Lower lobe of right lung (tissue), 2 donors: ENCODE data around the gene BTN2A1. TPM values are rescaled to one million over a fixed set of nuclear protein-coding genes. Genes with fewer than 3 reads are reported as not detected.

Experiments used
- ATAC-seq, 2 donors: fragments of 200-7000 bp; cut with Tn5 transposase; one replicate each; pipeline ENCODE4 v1.9.1; 2020 to 2022; ENCODE audit warnings: mild to moderate bottlenecking in 2 of 2, moderate library complexity in 2 of 2
- DNase-seq: peaks from one replicate; pipeline ENCODE4 v3.0.0-alpha.2; 2020
- H3K27ac ChIP-seq: fragments of 200-600 bp; one replicate; pipeline ENCODE4 v1.8.0; 2022
- H3K27me3 ChIP-seq: fragments of 200-600 bp; one replicate; pipeline ENCODE4 v1.8.0; 2022; ENCODE audit warnings: low read depth
- H3K36me3 ChIP-seq: fragments of 200-600 bp; one replicate; pipeline ENCODE4 v1.8.0; 2022; ENCODE audit warnings: mild to moderate bottlenecking
- H3K4me1 ChIP-seq: fragments of 200-600 bp; one replicate; pipeline ENCODE4 v1.8.0; 2022
- H3K4me3 ChIP-seq: fragments of 200-600 bp; one replicate; pipeline ENCODE4 v1.8.0; 2022; ENCODE audit warnings: mild to moderate bottlenecking
- H3K9me3 ChIP-seq: fragments of 200-600 bp; one replicate; pipeline ENCODE4 v1.8.0; 2022
- CTCF ChIP-seq: fragments of 200-600 bp; IDR thresholded peaks from one replicate; pipeline ENCODE4 v1.8.0; 2022; ENCODE audit warnings: antibody characterized with exemption, mild to moderate bottlenecking
- intact Hi-C: fragments of 100-400 bp; cut with DNase I; formaldehyde crosslinking; loops from one replicate; pipeline ENCODE4 v1.11.0; 2022
- total RNA-seq: library from RNA; stranded (reverse); fragmentation: NEBNext Ultra II Directional; extraction: Animal tissue kit (Norgen Biotek cat#: 25700); gene quantifications from one replicate; pipeline ENCODE4 v1.2.1, GENCODE V29; 2021
- donor health status: DM: no; HTN: yes; CAD: no; lungs with severe emphysema.

BTN2A1 gene
- total RNA-seq, 1 donor from 2014 or later: 27.0 TPM

GRCh38 chr6:26445934-26446667 lies 11.7 kb upstream of the BTN2A1 start:
- Histone ChIP-seq H3K27me3 (no peaks in the 10 kb centered on the region), H3K27ac (no peak overlapping the region), H3K9me3 (no peaks in the 10 kb centered on the region), H3K4me3 (no peak overlapping the region), H3K36me3 (peaks cover 65% of the 10 kb centered on the region), H3K4me1 (peaks cover 30% of the 10 kb centered on the region)
- ATAC-seq (no peak), DNase-seq (no peak)
- no peak for TF ChIP-seq CTCF
- intact Hi-C loops: no loop called here

- intact Hi-C loops: no loop called here
- H3K9me3 ChIP-seq: no peaks in the 10 kb centered on the region
- H3K27ac ChIP-seq: no peak overlapping the region
- no peak overlapping the region for H3K4me3 ChIP-seq
- no peak for TF ChIP-seq CTCF
- H3K4me1 ChIP-seq: peaks cover 18% of the 10 kb centered on the region
- DNase-seq: no peak
- ATAC-seq: no peak
- no peaks in the 10 kb centered on the region for H3K27me3 ChIP-seq
- peaks cover 71% of the 10 kb centered on the region for H3K36me3 ChIP-seq
Observed at GRCh38 chr6:26447257-26447656, 10.5 kb upstream of the BTN2A1 start.

- no peak overlapping the region for H3K4me3 ChIP-seq
- DNase-seq: no peak
- H3K4me1 ChIP-seq: peaks cover 16% of the 10 kb centered on the region
- intact Hi-C loops: no loop called here
- no peaks in the 10 kb centered on the region for H3K9me3 ChIP-seq
- no peak for ATAC-seq
- TF ChIP-seq CTCF: no peak
- H3K27me3 ChIP-seq: no peaks in the 10 kb centered on the region
- H3K27ac ChIP-seq: no peak overlapping the region
- H3K36me3 ChIP-seq: peaks cover 59% of the 10 kb centered on the region
Observed at GRCh38 chr6:26450240-26450639, 7.5 kb upstream of the BTN2A1 start.

- TF ChIP-seq CTCF: no peak
- Histone ChIP-seq H3K36me3 (peaks cover 38% of the 10 kb centered on the region), H3K4me3 (no peak overlapping the region), H3K9me3 (no peaks in the 10 kb centered on the region), H3K4me1 (peaks cover 20% of the 10 kb centered on the region), H3K27ac (no peak overlapping the region), H3K27me3 (no peaks in the 10 kb centered on the region)
- intact Hi-C loops: no loop called here
- ATAC-seq (no peak), DNase-seq (no peak)
Observed at GRCh38 chr6:26452631-26453235, 5.0 kb upstream of the BTN2A1 start.

GRCh38 chr6:26454631-26455030 lies 3.1 kb upstream of the BTN2A1 start:
- Histone ChIP-seq H3K4me3 (no peak overlapping the region), H3K27me3 (no peaks in the 10 kb centered on the region), H3K4me1 (peaks cover 31% of the 10 kb centered on the region), H3K27ac (no peak overlapping the region), H3K9me3 (no peaks in the 10 kb centered on the region), H3K36me3 (peaks cover 24% of the 10 kb centered on the region)
- ATAC-seq: no peak
- DNase-seq: no peak
- intact Hi-C loops: no loop called here
- TF ChIP-seq CTCF: no peak
